MM.1S (cell line): ENCODE measurements around the gene SAE1.

Source experiments
- EZH2 ChIP-seq: fragments of 300-600 bp; sonication (generic); optimal IDR thresholded peaks from 2 replicates; pipeline ENCODE3; 2017; ENCODE audit warnings: low read depth, mild to moderate bottlenecking, antibody characterized with exemption, low read length, mixed read lengths
- EZH2phosphoT487 ChIP-seq: fragments of 300-600 bp; sonication (generic); IDR thresholded peaks from 2 replicates; pipeline ENCODE4 v1.6.1; 2018; ENCODE audit warnings: antibody characterized with exemption, low read length
- TF ChIP-seq, protein P1 (sequence below): fragments of 300-600 bp; sonication (generic); IDR thresholded peaks from 2 replicates; pipeline ENCODE4 v1.5.1; 2016; ENCODE audit warnings: antibody characterized with exemption, low read length, mixed read lengths

DNA sequence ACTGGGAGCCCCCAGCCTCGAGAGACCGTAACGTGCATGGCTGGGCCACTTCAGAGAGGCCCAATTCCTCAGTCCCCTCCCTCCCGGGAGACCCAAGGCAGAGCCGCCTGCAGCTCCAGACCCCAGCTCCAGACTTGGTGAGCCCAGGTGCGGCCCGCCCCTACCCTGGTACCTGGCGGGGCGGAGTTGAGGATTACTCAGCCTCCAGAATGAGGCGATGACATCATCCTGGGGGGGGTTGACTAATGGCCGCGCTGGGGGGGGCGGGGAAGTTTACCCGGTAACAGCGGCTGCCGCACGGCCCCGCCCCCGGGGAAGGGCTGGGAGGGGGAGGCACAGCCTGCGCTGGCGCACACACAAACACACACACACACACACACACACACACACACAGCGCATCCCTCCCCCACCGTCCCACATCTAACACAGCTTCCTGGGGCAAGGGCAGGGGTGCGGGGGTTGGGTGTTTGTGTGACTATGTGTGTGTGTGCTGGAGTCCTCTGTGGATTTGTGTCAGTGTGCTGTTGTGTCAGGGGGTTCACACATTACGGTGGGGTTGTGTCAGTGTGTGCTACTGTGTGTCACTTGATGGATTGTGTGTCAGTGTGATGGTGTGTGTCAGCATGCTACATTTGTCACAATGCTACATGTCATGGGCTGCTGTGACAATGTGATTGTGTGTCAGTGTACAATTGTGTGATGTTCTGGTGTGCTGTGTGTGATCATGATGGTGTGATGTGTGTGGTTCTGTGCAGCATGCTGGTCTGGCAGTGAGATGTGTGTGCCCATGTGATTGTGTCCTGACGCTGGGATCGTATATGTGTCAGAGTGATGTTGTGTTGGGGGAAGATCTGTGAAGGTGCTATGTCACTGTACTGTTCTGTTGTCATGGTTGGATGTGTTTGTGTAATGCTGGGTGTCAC is 110.6 kb downstream of the SAE1 start:
- TF ChIP-seq, protein P1, sequence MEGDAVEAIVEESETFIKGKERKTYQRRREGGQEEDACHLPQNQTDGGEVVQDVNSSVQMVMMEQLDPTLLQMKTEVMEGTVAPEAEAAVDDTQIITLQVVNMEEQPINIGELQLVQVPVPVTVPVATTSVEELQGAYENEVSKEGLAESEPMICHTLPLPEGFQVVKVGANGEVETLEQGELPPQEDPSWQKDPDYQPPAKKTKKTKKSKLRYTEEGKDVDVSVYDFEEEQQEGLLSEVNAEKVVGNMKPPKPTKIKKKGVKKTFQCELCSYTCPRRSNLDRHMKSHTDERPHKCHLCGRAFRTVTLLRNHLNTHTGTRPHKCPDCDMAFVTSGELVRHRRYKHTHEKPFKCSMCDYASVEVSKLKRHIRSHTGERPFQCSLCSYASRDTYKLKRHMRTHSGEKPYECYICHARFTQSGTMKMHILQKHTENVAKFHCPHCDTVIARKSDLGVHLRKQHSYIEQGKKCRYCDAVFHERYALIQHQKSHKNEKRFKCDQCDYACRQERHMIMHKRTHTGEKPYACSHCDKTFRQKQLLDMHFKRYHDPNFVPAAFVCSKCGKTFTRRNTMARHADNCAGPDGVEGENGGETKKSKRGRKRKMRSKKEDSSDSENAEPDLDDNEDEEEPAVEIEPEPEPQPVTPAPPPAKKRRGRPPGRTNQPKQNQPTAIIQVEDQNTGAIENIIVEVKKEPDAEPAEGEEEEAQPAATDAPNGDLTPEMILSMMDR, result no peak
- TF ChIP-seq EZH2phosphoT487 (no peak), EZH2 (no peak)
